GM10248 (cell line): ENCODE results near the gene FAT1.
"Not testable (repeated sequence)": the region's sequence is repeated elsewhere in the genome, so short reads cannot be mapped to it uniquely, and the experiment has no call there.

ENCODE experiments used
- CTCF ChIA-PET: fragments of 300-600 bp; sonication (Branson Sonifier 250); formaldehyde crosslinking; extraction: SDS; loops from one replicate; lab custom pipeline; 2021; ENCODE audit warnings: antibody characterized with exemption; lab: Yijun Ruan, JAX
- POLR2A ChIA-PET: fragments of 350-650 bp; sonication (Branson Sonifier 250); formaldehyde crosslinking; extraction: SDS; loops from one replicate; lab custom pipeline; 2020; ENCODE audit warnings: antibody characterized with exemption; lab: Yijun Ruan, JAX
- DNase-seq: peaks from one replicate; pipeline ENCODE4 v3.0.0; 2012; ENCODE audit errors: extremely low spot score
- TF ChIP-seq, protein P1 (sequence below): IDR thresholded peaks from 2 replicates; pipeline ENCODE4 v1.5.1; 2012; ENCODE audit warnings: mild to moderate bottlenecking, low read depth; ENCODE audit errors: extremely low read depth, missing control alignments, control extremely low read depth

The FAT1 gene

DNA sequence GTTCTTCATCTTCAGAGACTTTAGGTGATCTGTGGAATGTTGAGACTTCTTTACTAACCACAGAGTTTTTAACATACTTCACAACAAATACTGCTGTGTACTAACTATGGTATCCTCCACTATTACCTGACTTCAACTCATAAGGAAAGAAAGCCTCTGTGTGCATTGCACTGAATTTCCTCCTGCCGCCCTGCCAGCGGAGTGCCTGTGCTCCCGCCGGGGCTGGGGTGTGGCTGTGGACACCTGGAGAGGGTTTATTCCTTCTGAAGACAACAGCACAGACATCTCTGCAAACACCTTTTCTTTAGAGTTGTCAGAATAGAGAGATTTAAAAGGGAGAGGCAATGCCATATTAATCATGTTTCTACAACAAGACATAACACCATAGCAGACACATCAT lies 63.3 kb downstream of the FAT1 start:
- ChIA-PET CTCF (no interaction called here), POLR2A (no interaction called here)
- TF ChIP-seq, protein P1, sequence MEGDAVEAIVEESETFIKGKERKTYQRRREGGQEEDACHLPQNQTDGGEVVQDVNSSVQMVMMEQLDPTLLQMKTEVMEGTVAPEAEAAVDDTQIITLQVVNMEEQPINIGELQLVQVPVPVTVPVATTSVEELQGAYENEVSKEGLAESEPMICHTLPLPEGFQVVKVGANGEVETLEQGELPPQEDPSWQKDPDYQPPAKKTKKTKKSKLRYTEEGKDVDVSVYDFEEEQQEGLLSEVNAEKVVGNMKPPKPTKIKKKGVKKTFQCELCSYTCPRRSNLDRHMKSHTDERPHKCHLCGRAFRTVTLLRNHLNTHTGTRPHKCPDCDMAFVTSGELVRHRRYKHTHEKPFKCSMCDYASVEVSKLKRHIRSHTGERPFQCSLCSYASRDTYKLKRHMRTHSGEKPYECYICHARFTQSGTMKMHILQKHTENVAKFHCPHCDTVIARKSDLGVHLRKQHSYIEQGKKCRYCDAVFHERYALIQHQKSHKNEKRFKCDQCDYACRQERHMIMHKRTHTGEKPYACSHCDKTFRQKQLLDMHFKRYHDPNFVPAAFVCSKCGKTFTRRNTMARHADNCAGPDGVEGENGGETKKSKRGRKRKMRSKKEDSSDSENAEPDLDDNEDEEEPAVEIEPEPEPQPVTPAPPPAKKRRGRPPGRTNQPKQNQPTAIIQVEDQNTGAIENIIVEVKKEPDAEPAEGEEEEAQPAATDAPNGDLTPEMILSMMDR = no peak
- no peak for DNase-seq

DNA sequence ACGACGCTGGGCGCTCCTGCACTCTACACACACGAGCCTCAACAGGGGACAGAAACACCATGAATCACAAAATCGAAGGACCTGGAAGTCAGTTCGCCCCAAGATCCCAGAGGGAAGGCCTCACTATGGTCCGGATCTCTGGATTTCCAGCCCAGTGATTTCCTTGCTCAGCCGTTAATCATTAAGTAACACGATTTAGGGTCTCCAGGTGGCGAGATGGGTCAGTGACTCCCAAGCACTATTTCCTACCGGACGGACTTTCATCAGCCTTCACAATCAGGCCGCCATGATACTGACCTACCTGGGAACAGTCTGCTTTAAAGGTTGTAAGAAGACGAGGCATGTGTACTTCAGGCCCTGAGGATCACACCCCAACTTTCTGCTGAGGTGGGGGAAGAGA lies 63.7 kb downstream of the FAT1 start:
- CTCF ChIA-PET = no interaction called here
- POLR2A ChIA-PET = no interaction called here

DNA sequence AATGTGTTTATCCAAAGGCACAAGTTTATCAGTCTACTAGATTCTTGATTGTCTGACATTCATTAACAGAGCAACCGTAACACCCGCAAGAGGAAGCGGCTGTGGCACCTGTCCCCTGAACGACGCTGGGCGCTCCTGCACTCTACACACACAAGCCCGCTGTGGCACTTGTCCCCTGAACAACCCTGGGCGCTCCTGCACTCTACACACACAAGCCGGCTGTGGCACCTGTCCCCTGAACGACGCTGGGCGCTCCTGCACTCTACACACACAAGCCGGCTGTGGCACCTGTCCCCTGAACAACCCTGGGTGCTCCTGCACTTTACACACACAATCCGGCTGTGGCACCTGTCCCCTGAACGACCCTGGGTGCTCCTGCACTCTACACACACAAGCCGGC lies 64.2 kb downstream of the FAT1 start:
- DNase-seq, POLR2A ChIA-PET, CTCF ChIA-PET: not testable (repeated sequence)

More for the DNA sequence above, 63.7 kb downstream of the FAT1 start:
- TF ChIP-seq, protein P1 = no peak
- no peak for DNase-seq

DNA sequence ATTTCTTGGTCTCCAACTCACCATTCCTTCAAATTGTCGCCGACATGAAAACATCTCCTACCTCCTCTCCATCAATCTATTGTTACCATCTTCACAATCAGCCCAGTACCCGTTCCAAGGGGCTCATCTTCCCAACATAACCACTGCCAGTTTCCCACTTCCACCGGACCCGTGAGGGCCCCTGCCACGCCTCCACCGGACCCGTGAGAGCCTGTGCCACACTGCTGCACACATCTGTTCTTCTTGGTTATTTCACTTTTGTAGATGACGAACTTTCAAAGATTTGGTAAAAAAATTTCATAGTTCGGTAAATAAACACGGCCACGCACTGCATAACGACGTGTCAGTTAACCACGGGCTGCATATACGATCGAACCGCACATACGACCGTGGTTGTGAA lies 65.0 kb downstream of the FAT1 start:
- TF ChIP-seq, protein P1 = no peak
- POLR2A ChIA-PET = no interaction called here

DNA sequence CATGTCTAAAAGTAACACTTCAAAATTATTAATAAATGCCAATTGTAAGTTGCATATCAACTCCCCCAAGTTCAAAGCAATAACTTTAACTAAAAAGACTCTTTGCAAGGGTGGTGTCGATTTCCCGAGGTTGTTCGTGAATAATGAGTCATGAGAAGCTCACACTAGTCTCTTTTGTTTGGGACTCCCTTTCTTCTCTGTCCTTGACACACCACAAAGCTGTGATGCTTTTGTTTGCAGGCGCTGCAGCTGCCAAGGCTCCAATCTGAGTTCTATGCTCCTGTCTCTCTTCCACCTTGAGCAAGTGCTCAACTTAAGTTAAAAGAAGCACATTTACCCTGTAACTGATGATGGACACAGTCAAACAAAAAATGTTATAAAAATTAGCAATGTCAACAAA lies 65.9 kb downstream of the FAT1 start:
- CTCF ChIA-PET = no interaction called here
- POLR2A ChIA-PET = no interaction called here
- no peak for DNase-seq
- TF ChIP-seq, protein P1 = no peak

More for the DNA sequence above, 65.0 kb downstream of the FAT1 start:
- DNase-seq = no peak
- CTCF ChIA-PET = no interaction called here

DNA sequence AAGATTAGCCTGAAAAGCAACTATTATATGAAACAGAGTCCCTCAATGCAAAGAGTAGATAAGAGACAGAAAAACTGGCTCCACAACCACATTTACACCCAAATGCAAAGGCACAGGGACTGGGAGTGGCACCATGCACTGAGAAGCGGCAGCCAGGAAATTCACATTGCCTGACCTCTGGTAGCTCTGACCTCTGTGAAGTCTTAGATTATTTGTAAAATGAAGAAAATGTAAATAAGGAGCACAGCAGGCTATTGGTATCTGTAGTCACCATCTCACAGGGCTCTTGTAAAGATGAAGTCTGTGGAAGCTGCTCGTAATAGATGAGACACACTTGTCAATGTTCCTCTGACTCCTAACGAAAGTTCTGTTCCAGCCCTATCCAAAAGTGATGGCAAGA lies 69.7 kb downstream of the FAT1 start:
- TF ChIP-seq, protein P1 = no peak
- ChIA-PET CTCF (no interaction called here), POLR2A (no interaction called here)
- DNase-seq = no peak

DNA sequence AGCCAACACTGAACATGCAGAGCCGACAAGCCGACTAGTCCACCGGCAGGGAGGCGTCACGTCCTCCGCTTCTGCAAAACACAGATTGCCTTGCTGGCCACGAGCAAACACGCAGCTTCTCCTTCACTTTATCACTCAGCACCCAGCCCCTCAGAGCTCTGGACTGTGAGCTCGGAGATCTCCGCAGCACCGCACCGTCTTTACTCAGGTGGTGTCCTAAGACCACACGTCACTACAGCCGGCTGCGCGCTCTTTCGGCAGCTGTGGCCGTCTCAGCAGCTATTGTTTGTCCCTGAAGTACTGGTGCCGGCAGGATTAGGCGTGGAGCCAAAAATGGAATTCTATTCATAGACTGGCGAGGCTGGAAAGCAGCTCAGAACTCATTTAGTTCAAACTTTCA lies 72.0 kb downstream of the FAT1 start:
- CTCF ChIA-PET = interaction anchor here (1.2 kb wide), 1 partner anchor 11 kb away, joined by 3 read pairs; no protein-coding TSS in a partner anchor
- POLR2A ChIA-PET = no interaction called here
- TF ChIP-seq, protein P1 = no peak
- no peak for DNase-seq
